GM23248 (cell line): Measurements from ENCODE around the gene ZCCHC24.

ENCODE experiments used
- EZH2 ChIP-seq: fragments of 200-600 bp; sonication (generic); IDR thresholded peaks from 2 replicates; pipeline ENCODE4 v1.6.1; 2018; ENCODE audit warnings: antibody characterized with exemption, mild to moderate bottlenecking; ENCODE audit not compliant: insufficient read depth, poor library complexity, severe bottlenecking
- EZH2phosphoT487 ChIP-seq: fragments of 200-600 bp; sonication (generic); IDR thresholded peaks from 2 replicates; pipeline ENCODE4 v1.6.1; 2018; ENCODE audit warnings: antibody characterized with exemption, moderate library complexity, mild to moderate bottlenecking, low read depth; ENCODE audit not compliant: insufficient read depth

GRCh38 chr10:79385804-79386531 lies 59.5 kb downstream of the ZCCHC24 start:
- TF ChIP-seq EZH2phosphoT487 = no peak
- TF ChIP-seq EZH2 = no peak
